Left lung (tissue), 10 donors: ENCODE data around the gene PHLDA2. TPM values are rescaled to one million over a fixed set of nuclear protein-coding genes. Genes with fewer than 3 reads are reported as not detected.

Experiments used
- ATAC-seq: fragments of 200-7000 bp; cut with Tn5 transposase; one replicate; pipeline ENCODE4 v1.9.1; 2020; ENCODE audit warnings: moderate library complexity
- DNase-seq, 4 donors: peaks; one replicate each; pipeline ENCODE4 v3.0.0-alpha.2; 2013 to 2020
- H3K27ac ChIP-seq, 2 donors: fragments of 200-600 bp; sonication (generic) in 1 of 2; one replicate each; pipeline versions ENCODE4 v1.5.0 to v1.8.0; 2020 to 2021
- H3K27me3 ChIP-seq, 2 donors: fragments of 200-600 bp; sonication (generic) in 1 of 2; one replicate each; pipeline versions ENCODE4 v1.5.0 to v1.8.0; 2020 to 2021
- H3K36me3 ChIP-seq, 2 donors: fragments of 200-600 bp; sonication (generic) in 1 of 2; one replicate each; pipeline versions ENCODE4 v1.5.0 to v1.8.0; 2020 to 2021
- H3K4me1 ChIP-seq, 2 donors: fragments of 200-600 bp; one replicate each; pipeline ENCODE4 v1.8.0; 2021
- H3K4me3 ChIP-seq, 2 donors: fragments of 200-600 bp; sonication (generic) in 1 of 2; one replicate each; pipeline versions ENCODE4 v1.5.0 to v1.8.0; 2020 to 2021; ENCODE audit warnings: mild to moderate bottlenecking in 1 of 2
- H3K9me3 ChIP-seq, 2 donors: fragments of 200-600 bp; sonication (generic) in 1 of 2; one replicate each; pipeline versions ENCODE4 v1.5.0 to v1.8.0; 2020 to 2021
- intact Hi-C, 2 donors: fragments of 100-400 bp; cut with DNase I; formaldehyde crosslinking; loops; one replicate each; pipeline versions ENCODE4 v1.11.2 to v1.14.2; 2022
- polyA plus RNA-seq, 6 donors: library from polyadenylated mRNA; unstranded; fragments of 120-200 nt; gene quantifications; one replicate each; pipeline ENCODE4 v1.2.1, GENCODE V29; 2013; ENCODE audit not compliant: insufficient read length in 6 of 6
- total RNA-seq, 2 donors: library from RNA; stranded (reverse); fragmentation: NEBNext Ultra II Directional; extraction: Animal tissue kit (Norgen Biotek cat#: 25700); gene quantifications; one replicate each; pipeline ENCODE4 v1.2.1, GENCODE V29; 2021
- TF ChIP-seq, protein P1 (sequence below), 2 donors: fragments of 200-600 bp; sonication (generic) in 1 of 2; IDR thresholded peaks; one replicate each; pipeline versions ENCODE4 v1.5.0 to v1.8.0; 2021; ENCODE audit warnings: antibody characterized with exemption in 2 of 2
- donor health status: DM: no; HTN: yes; CAD: no.
- donor health status: DM: no; HTN: no; CAD: no.

PHLDA2 gene
- total and polyA plus RNA-seq, 8 donors: 0.23 to 50.0 (median 0.98) TPM; not detected in 1

DNA sequence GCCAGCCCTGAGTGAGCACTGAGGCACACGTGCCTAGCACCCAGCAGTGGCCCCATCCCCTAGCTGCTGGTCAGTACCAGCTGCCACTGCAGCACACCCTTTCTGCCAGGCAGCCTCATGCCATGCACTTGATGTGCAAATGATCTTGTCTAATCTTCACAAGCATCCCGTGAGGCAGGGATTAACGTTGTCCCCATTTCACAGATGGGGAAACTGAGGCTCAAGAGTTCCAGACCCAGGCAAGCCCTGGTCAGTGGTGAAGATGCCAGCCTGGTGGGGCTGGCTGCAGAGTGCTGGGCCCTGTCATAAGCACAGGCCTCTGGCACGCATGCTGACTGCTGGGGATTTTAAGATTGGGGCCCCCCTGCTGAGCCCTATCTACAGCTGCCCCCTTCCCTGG, 35.3 kb downstream of the PHLDA2 start:
- Histone ChIP-seq H3K27me3 (no peaks in the 10 kb centered on the region), H3K27ac (no peak overlapping the region), H3K4me3 (no peak overlapping the region), H3K36me3 (no peaks in the 10 kb centered on the region), H3K4me1 (peaks cover 21 to 42% of the 10 kb centered on the region in 2 donors), H3K9me3 (no peaks in the 10 kb centered on the region)
- DNase-seq (no peak), ATAC-seq (no peak)
- intact Hi-C loops: no loop called here
- TF ChIP-seq, protein P1, sequence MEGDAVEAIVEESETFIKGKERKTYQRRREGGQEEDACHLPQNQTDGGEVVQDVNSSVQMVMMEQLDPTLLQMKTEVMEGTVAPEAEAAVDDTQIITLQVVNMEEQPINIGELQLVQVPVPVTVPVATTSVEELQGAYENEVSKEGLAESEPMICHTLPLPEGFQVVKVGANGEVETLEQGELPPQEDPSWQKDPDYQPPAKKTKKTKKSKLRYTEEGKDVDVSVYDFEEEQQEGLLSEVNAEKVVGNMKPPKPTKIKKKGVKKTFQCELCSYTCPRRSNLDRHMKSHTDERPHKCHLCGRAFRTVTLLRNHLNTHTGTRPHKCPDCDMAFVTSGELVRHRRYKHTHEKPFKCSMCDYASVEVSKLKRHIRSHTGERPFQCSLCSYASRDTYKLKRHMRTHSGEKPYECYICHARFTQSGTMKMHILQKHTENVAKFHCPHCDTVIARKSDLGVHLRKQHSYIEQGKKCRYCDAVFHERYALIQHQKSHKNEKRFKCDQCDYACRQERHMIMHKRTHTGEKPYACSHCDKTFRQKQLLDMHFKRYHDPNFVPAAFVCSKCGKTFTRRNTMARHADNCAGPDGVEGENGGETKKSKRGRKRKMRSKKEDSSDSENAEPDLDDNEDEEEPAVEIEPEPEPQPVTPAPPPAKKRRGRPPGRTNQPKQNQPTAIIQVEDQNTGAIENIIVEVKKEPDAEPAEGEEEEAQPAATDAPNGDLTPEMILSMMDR (IDR thresholded peaks at IDR 0.05): no peak

DNA sequence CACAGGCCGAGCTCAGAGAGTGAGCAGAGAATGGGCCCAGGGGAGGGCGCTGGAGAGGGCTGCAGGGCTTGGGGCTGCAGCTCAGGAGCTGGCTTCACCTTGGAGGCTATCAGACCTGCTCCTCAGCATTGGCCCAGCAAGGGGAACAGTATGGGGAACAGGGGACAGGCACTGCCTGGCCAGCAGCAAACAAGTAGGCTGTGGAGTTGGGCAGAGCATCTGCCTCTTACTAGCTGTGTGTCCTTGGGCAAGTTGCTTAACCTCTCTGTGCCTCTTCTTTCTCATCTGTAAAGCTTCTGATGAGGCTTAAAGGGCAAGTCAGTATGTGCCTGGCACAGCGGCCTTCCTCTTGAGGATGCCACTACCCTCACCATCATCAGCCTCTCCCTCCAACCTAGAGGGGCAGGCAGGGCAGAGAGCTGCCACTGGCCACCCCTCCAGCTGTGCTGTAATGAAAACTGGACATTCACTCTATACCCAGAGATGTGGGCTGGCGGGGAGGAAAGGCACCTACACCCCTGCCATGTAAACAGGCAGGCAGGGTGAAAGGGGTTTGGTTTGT, 36.2 kb downstream of the PHLDA2 start:
- TF ChIP-seq, protein P1 (IDR thresholded peaks at IDR 0.05): no peak
- Histone ChIP-seq H3K27me3 (peaks cover 0 to under 1% of the 10 kb centered on the region in 2 donors), H3K4me3 (peak overlapping the region; percentile 34 to 39), H3K27ac (peak overlapping the region; percentile 73 to 74), H3K4me1 (peaks cover 20 to 38% of the 10 kb centered on the region in 2 donors), H3K36me3 (no peaks in the 10 kb centered on the region), H3K9me3 (no peaks in the 10 kb centered on the region)
- DNase-seq (no peak), ATAC-seq (peak; percentile 13)
- intact Hi-C loops: no loop called here

DNA sequence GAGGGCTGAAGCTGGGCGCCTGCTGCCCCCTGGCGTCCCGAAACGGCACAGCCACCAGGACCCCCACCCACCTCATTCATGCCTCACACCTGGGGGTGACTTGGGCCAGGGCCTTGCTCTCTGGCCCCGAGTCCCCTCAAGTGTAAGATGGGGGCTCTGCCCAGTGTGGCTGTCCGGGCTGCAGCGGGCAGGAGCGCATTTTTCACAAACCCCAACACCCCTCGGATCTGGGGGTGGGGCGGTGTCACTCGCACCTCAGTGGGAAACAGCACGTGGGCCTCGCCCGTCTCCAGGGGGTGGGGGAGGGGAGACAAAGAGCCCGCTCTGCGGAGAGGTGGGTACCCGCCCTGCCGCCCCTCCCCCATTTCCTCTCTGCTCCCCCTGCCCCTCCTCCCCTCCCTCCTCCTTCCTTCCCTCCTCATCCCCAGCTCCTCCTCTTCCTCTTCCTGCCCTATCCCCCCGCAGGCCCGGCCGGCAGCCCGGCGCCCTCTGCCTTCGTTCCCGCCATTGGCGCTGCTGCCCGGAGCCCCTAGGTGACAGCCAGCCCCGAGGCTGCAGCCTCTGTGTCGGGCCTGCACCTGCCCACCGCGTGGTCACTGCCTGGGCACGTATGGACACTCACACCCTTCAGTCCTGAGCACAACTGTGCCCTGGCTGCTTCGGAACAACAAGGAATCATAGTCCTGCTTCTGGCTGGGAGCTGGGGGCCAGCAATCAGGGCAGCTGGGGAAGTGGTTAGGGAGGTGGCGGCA, 36.8 kb downstream of the PHLDA2 start:
- Histone ChIP-seq H3K4me3 (peak overlapping the region; percentile 34 to 39), H3K9me3 (no peaks in the 10 kb centered on the region), H3K27me3 (peaks cover 0 to 8% of the 10 kb centered on the region in 2 donors), H3K36me3 (no peaks in the 10 kb centered on the region), H3K27ac (peak overlapping the region; percentile 73 to 74), H3K4me1 (peaks cover 20 to 32% of the 10 kb centered on the region in 2 donors)
- ATAC-seq (peak; percentile 73), DNase-seq (peak in 3 of 4 donors; percentile 61 to 80 (median 74))
- TF ChIP-seq, protein P1 (IDR thresholded peaks at IDR 0.05): peak; percentile 85 to 94
- intact Hi-C loops: no loop called here

DNA sequence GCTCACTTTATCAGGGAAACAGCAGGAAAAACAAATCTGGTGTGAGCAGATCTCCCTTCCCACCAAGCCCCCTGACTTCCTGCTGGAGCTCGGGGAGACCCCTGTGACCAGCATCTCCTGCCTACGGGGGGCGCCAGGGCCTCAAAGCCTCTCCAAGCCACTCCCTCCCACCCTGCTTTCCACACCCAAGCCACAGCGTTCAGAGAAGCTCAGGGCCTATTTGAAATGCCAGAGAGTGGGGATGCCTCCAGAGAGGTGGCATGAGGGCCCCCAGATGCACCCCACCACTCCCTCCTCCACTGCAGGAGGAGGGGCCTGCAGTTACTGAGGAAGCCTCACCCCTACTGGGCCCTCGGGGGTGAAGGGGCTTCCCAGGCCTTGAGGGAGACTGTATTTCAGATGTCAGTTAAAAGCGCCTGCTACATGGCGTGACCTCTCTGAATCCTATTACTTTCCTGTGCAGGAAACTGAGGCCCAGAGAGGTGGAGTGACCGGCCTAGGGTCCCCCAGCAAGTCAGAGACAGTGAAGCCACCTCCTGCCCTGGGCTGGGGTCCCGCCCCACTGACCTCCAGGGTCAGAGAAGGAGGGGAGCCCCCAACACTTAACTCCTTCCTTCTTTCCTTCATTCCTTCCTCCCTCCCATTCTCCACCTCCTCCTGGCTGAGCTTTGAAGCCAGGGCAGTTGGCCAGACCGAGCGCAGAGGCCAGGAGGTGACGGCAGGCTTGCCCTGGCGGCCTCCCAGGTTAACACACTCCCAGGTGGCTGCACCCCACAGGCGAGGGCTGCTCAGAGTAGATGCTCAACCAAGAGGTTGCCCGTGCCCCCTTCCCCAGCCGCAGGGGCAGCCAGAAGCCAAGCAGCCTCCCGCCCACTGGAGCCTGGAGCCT, 37.6 kb downstream of the PHLDA2 start:
- no peaks in the 10 kb centered on the region for H3K36me3 ChIP-seq
- peaks cover 0 to 16% of the 10 kb centered on the region in 2 donors for H3K27me3 ChIP-seq
- ATAC-seq: no peak
- H3K4me3 ChIP-seq: peak overlapping the region; percentile 34 to 39
- DNase-seq: no peak
- intact Hi-C loops: no loop called here
- no peaks in the 10 kb centered on the region for H3K9me3 ChIP-seq
- peak overlapping the region; percentile 73 to 74 for H3K27ac ChIP-seq
- H3K4me1 ChIP-seq: peaks cover 20 to 32% of the 10 kb centered on the region in 2 donors
- TF ChIP-seq, protein P1 (IDR thresholded peaks at IDR 0.05): no peak
